GM21367 (cell line): ENCODE results near the gene ZNF865.

Experiments
- ATAC-seq: cut with Tn5 transposase; IDR thresholded peaks from one replicate; pipeline ENCODE4 v1.9.1; 2021; ENCODE audit not compliant: unreplicated experiment

ZNF865 gene

GRCh38 chr19:55643887-55644176 is 38.4 kb downstream of the ZNF865 start:
- no peak for ATAC-seq

GRCh38 chr19:55644191-55644833 is 38.9 kb downstream of the ZNF865 start:
- ATAC-seq: no peak

GRCh38 chr19:55644842-55645511 is 39.5 kb downstream of the ZNF865 start:
- ATAC-seq: no peak

GRCh38 chr19:55645512-55645881 is 40.0 kb downstream of the ZNF865 start:
- ATAC-seq: no peak

- ATAC-seq: no peak
These were observed 41.7 kb downstream of the ZNF865 start for GRCh38 chr19:55646889-55647731.

- ATAC-seq: peak; percentile 28
These were observed 42.5 kb downstream of the ZNF865 start, which contains the start of gene CCDC106 for GRCh38 chr19:55647732-55648584. TSS of gene CCDC106 (plus strand) at chr19:55648212. CDS start at chr19:55649047, 835 bp downstream.

- ATAC-seq: no peak
These were observed 43.3 kb downstream of the ZNF865 start for GRCh38 chr19:55648585-55649267.

- no peak for ATAC-seq
These were observed 44.0 kb downstream of the ZNF865 start for GRCh38 chr19:55649268-55650125.

GRCh38 chr19:55650126-55650557 is 44.7 kb downstream of the ZNF865 start:
- no peak for ATAC-seq

GRCh38 chr19:55650602-55651230 is 45.3 kb downstream of the ZNF865 start:
- ATAC-seq: no peak

GRCh38 chr19:55651236-55651635 is 45.8 kb downstream of the ZNF865 start:
- ATAC-seq: no peak

- ATAC-seq: no peak
These were observed 47.1 kb downstream of the ZNF865 start for GRCh38 chr19:55652311-55653128.

GRCh38 chr19:55653651-55654322 is 48.3 kb downstream of the ZNF865 start:
- ATAC-seq: peak; percentile 35

- ATAC-seq: peak; percentile 49
These were observed 48.9 kb downstream of the ZNF865 start for GRCh38 chr19:55654323-55654867.

- ATAC-seq: peak; percentile 32
These were observed 49.6 kb downstream of the ZNF865 start, which contains the start of gene U2AF2 for GRCh38 chr19:55654868-55655647. TSS of gene U2AF2 (plus strand) at chr19:55655035. CDS start at chr19:55655105, 70 bp downstream.

- ATAC-seq: no peak
These were observed 50.2 kb downstream of the ZNF865 start for GRCh38 chr19:55655648-55656040.
